Smooth muscle cell (in vitro differentiated cells): ENCODE data around the gene FLYWCH1. TPM values are rescaled to one million over a fixed set of nuclear protein-coding genes. Genes with fewer than 3 reads are reported as not detected.
"Not testable (repeated sequence)": the region's sequence is repeated elsewhere in the genome, so short reads cannot be mapped to it uniquely, and the experiment has no call there.

ENCODE experiments used
- DNase-seq: peaks from one replicate; lab custom pipeline; 2025; ENCODE audit not compliant: unreplicated experiment; lab: John Stamatoyannopoulos, UW
- H2AFZ ChIP-seq: fragments of 200-600 bp; sonication (generic); 2 replicates; pipeline ENCODE4 v1.6.0; 2016; ENCODE audit warnings: antibody characterized with exemption, low read depth, mild to moderate bottlenecking
- H3F3A ChIP-seq: fragments of 200-600 bp; sonication (generic); 2 replicates; pipeline ENCODE4 v1.6.0; 2017; ENCODE audit warnings: antibody characterized with exemption, low read depth
- H3K27ac ChIP-seq: fragments of 200-600 bp; sonication (generic); 2 replicates; pipeline ENCODE4 v1.5.1; 2016; ENCODE audit warnings: low read depth, mild to moderate bottlenecking
- H3K27me3 ChIP-seq: fragments of 200-600 bp; sonication (generic); 2 replicates; pipeline ENCODE4 v1.6.1; 2016; ENCODE audit warnings: low read depth, mild to moderate bottlenecking
- H3K36me3 ChIP-seq: fragments of 200-600 bp; sonication (generic); 2 replicates; pipeline ENCODE4 v1.5.1; 2016; ENCODE audit warnings: low read depth
- H3K4me1 ChIP-seq: fragments of 200-600 bp; sonication (generic); 2 replicates; pipeline ENCODE4 v1.5.1; 2016; ENCODE audit warnings: low read depth
- H3K4me2 ChIP-seq: fragments of 200-600 bp; sonication (generic); 2 replicates; pipeline ENCODE4 v1.6.0; 2016; ENCODE audit warnings: mild to moderate bottlenecking
- H3K4me3 ChIP-seq: fragments of 200-600 bp; sonication (generic); 2 replicates; pipeline ENCODE4 v1.5.1; 2016; ENCODE audit warnings: mild to moderate bottlenecking
- H3K79me2 ChIP-seq: fragments of 200-600 bp; sonication (generic); 2 replicates; pipeline ENCODE4 v1.6.0; 2016; ENCODE audit warnings: low read depth, mild to moderate bottlenecking
- H3K9ac ChIP-seq: fragments of 200-600 bp; sonication (generic); 2 replicates; pipeline ENCODE4 v1.6.0; 2016; ENCODE audit warnings: low read depth
- H3K9me3 ChIP-seq: fragments of 200-600 bp; sonication (generic); replicated peaks from 2 replicates; pipeline ENCODE4 v1.5.1; 2016; ENCODE audit warnings: low read depth
- H4K20me1 ChIP-seq: fragments of 200-600 bp; sonication (generic); 2 replicates; pipeline ENCODE4 v1.6.0; 2016; ENCODE audit warnings: low read depth
- WGBS: methylation state at CpG from one replicate; pipeline ENCODE4 v1.1.7; 2016; ENCODE audit warnings: low lambda C conversion rate; 5-methylcytosine and 5-hydroxymethylcytosine counted together
- polyA plus RNA-seq: library from polyadenylated mRNA; unstranded; fragments of >200 nt; fragmentation: Nextera tagmentation; extraction: Ambion mirVana; gene quantifications from 2 replicates; pipeline ENCODE4 v1.2.1, GENCODE V29; 2016
- total RNA-seq: library from RNA; depleted of rRNA; stranded (reverse); fragments of >200 nt; gene quantifications from 2 replicates; pipeline ENCODE4 v1.2.3, GENCODE V29; 2014
- TF ChIP-seq, protein P1 (sequence below): fragments of 200-600 bp; sonication (generic); IDR thresholded peaks from 2 replicates; pipeline ENCODE4 v1.5.1; 2017; ENCODE audit warnings: borderline replicate concordance, mild to moderate bottlenecking, antibody characterized with exemption; ENCODE audit not compliant: insufficient read depth, poor library complexity, severe bottlenecking

FLYWCH1 gene
- total and polyA plus RNA-seq, 2 experiments from 2014 or later, result 13.5 to 26.0 TPM

DNA sequence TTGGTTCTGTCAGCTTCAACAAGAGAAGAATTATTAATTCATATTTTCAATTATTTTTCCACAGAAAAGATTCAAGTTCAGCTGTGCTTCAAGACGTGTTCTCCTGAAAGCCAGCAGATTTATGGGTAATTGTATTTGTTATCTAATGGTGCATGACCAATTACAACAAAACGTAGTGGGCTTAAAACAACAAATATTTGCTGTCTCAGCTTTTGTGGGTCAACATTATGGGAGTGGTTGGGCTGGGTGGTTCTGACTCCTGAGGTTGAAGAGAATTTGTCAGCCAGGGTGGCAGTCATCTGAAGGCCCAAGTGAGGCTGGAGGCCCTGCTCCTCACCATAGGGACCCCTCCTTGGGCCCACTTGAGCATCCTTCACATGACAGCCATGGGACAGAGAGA, 28.2 kb downstream of the FLYWCH1 start:
- Histone ChIP-seq H2AFZ (no peak overlapping the region), H3K4me1 (no peaks in the 10 kb centered on the region), H3K4me2 (no peak overlapping the region), H3K79me2 (no peaks in the 10 kb centered on the region), H4K20me1 (no peaks in the 10 kb centered on the region), H3K36me3 (peaks cover 6% of the 10 kb centered on the region), H3K27me3 (no peaks in the 10 kb centered on the region), H3K9ac (no peak overlapping the region), H3K27ac (no peak overlapping the region), H3K9me3 (no peaks in the 10 kb centered on the region), H3F3A (no peaks in the 10 kb centered on the region), H3K4me3 (no peak overlapping the region)
- no peak for DNase-seq
- TF ChIP-seq, protein P1, sequence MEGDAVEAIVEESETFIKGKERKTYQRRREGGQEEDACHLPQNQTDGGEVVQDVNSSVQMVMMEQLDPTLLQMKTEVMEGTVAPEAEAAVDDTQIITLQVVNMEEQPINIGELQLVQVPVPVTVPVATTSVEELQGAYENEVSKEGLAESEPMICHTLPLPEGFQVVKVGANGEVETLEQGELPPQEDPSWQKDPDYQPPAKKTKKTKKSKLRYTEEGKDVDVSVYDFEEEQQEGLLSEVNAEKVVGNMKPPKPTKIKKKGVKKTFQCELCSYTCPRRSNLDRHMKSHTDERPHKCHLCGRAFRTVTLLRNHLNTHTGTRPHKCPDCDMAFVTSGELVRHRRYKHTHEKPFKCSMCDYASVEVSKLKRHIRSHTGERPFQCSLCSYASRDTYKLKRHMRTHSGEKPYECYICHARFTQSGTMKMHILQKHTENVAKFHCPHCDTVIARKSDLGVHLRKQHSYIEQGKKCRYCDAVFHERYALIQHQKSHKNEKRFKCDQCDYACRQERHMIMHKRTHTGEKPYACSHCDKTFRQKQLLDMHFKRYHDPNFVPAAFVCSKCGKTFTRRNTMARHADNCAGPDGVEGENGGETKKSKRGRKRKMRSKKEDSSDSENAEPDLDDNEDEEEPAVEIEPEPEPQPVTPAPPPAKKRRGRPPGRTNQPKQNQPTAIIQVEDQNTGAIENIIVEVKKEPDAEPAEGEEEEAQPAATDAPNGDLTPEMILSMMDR, result no peak
- WGBS, result 87% methylated on average over 2 of the region's 2 CpGs

DNA sequence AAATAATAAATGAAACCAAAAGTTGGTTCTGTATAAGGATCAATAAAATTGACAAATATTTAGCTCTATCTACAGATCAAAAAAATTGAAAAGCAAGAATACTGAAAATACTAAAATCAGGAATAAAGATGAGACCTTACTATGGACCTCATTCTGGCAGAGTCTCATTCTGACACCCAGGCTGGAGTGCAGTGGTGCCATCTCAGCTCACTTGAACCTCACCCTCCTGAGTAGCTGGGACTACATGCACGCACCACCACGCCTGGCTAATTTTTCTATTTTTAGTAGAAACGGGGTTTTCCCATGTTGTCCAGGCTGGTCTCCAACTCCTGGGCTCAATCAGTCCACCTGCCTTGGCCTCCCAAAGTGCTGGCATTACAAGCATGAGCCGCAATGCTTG, 30.3 kb downstream of the FLYWCH1 start:
- Histone ChIP-seq H4K20me1 (no peaks in the 10 kb centered on the region), H3K4me3 (no peak overlapping the region), H3F3A (no peaks in the 10 kb centered on the region), H3K4me2 (no peak overlapping the region), H2AFZ (no peak overlapping the region), H3K27me3 (no peaks in the 10 kb centered on the region), H3K27ac (no peak overlapping the region), H3K79me2 (no peaks in the 10 kb centered on the region), H3K9ac (no peak overlapping the region), H3K36me3 (peaks cover 6% of the 10 kb centered on the region), H3K9me3 (no peaks in the 10 kb centered on the region), H3K4me1 (no peaks in the 10 kb centered on the region)
- TF ChIP-seq, protein P1, result no peak
- DNase-seq, result no peak
- 96% methylated on average over 4 of the region's 4 CpGs for WGBS

DNA sequence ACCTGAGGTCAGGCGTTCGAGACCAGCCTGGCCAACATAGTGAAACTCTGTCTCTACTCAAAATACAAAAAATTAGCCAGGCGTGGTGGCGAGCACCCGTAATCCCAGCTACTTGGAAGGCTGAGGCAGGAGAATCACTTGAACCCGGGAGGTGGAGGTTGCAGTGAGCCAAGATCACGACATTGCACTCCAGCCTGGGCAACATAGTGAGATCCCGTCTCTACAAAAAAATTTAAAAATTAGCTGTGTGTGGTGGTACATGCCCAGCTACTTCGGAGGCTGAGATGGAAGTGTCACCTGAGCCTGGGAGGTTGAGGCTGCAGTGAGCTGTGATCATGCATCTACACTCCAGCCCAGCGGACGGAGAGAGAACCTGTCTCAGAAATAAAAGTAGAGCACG, 32.0 kb downstream of the FLYWCH1 start:
- not testable (repeated sequence) for H3K27me3 ChIP-seq, H3K79me2 ChIP-seq, H3K9me3 ChIP-seq, H3K9ac ChIP-seq, H3K4me3 ChIP-seq, H3K36me3 ChIP-seq, DNase-seq, H3F3A ChIP-seq, H3K4me2 ChIP-seq, H3K4me1 ChIP-seq, H2AFZ ChIP-seq, H4K20me1 ChIP-seq, H3K27ac ChIP-seq
- 97% methylated on average over 12 of the region's 12 CpGs for WGBS

DNA sequence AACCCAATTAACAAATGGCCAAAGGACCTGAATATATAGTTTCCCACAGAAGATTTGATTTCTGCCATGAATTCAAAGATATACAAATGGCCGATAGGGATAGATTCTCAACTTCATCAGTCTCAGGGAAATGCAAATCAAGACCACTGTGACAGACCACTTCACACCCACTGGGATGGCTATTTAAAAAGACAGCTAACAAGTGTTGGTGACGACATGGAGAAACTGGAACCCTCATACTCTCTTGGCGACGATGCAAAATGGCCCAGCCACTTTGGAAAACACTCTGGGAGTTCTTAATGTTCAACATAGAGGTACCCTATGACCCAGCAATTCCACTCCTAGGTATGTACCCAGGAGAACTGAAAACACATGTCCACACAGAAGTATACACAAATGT, 34.9 kb downstream of the FLYWCH1 start:
- no peaks in the 10 kb centered on the region for H4K20me1 ChIP-seq
- no peak overlapping the region for H3K4me2 ChIP-seq
- no peaks in the 10 kb centered on the region for H3F3A ChIP-seq
- H3K4me3 ChIP-seq, result no peak overlapping the region
- no peaks in the 10 kb centered on the region for H3K36me3 ChIP-seq
- H3K9ac ChIP-seq, result no peak overlapping the region
- no peaks in the 10 kb centered on the region for H3K79me2 ChIP-seq
- H3K27ac ChIP-seq, result no peak overlapping the region
- no peaks in the 10 kb centered on the region for H3K27me3 ChIP-seq
- H3K9me3 ChIP-seq, result no peaks in the 10 kb centered on the region
- H2AFZ ChIP-seq, result no peak overlapping the region
- WGBS, result 98% methylated on average over 4 of the region's 4 CpGs
- TF ChIP-seq, protein P1, result no peak
- DNase-seq, result no peak
- no peaks in the 10 kb centered on the region for H3K4me1 ChIP-seq
